Measurements from ENCODE around the gene IBSP.

IBSP gene

GRCh38 chr4:87806520-87806919 is 7.2 kb downstream of the IBSP start:
- Histone ChIP-seq H3K27ac (ENCODE audit: low read depth, low read length) (no peak overlapping the region), H3K9me3 (ENCODE audit: insufficient read depth, low read depth, low read length) (no peaks in the 10 kb centered on the region), H3K9ac (ENCODE audit: low read depth, low read length) (no peak overlapping the region), H3K4me1 (ENCODE audit: insufficient read depth, low read length) (no peaks in the 10 kb centered on the region), H3K4me3 (ENCODE audit: low read length) (no peak overlapping the region), H3K36me3 (ENCODE audit: insufficient read depth, low read length) (no peaks in the 10 kb centered on the region), H3K27me3 (ENCODE audit: insufficient read depth, low read length) (no peaks in the 10 kb centered on the region)
- WGBS, result 92% methylated on average over 2 of the region's 3 CpGs

DNA sequence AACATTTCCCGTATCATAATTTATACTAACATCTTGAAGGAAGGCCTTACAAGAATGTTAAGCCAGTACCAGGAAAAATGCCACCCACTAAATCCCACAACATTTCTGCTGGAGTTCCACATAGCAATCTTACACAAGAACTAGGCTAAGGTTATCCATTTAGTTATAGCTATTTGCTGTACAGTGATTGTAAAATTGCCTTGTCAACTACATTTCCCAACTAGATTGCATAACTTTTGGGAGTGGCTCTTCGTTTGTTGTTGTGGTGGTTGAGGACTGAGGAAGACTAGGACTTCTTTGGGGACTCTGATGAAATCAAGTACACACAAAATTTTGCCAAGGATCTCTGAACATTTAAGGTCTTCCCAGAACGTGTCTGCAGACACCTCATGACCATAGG is 8.0 kb downstream of the IBSP start:
- no peak overlapping the region for H3K27ac ChIP-seq (ENCODE audit: low read depth, low read length)
- WGBS, result 80% methylated on average over 3 of the region's 3 CpGs
- no peaks in the 10 kb centered on the region for H3K36me3 ChIP-seq (ENCODE audit: insufficient read depth, low read length)
- H3K9me3 ChIP-seq (ENCODE audit: insufficient read depth, low read depth, low read length), result no peaks in the 10 kb centered on the region
- no peak overlapping the region for H3K9ac ChIP-seq (ENCODE audit: low read depth, low read length)
- H3K4me3 ChIP-seq (ENCODE audit: low read length), result no peak overlapping the region
- no peaks in the 10 kb centered on the region for H3K4me1 ChIP-seq (ENCODE audit: insufficient read depth, low read length)
- H3K27me3 ChIP-seq (ENCODE audit: insufficient read depth, low read length), result no peaks in the 10 kb centered on the region

DNA sequence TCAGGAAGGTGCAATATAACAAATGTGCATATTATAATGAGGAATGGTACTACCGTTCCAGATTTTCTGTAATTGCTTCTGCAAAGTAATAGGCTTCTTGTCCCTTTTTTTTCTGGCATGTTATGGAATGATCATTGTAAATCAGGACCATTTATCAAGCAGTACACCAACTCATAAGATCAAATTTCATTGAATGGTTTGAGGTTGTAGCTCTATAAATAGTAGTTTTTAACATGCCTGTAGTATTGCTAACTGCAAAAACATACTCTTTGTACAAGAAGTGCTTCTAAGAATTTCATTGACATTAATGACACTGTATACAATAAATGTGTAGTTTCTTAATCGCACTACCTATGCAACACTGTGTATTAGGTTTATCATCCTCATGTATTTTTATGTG is 12.6 kb downstream of the IBSP start:
- WGBS, result 100% methylated on average over 1 of the region's 2 CpGs
- H3K4me3 ChIP-seq (ENCODE audit: low read length), result no peak overlapping the region
- no peaks in the 10 kb centered on the region for H3K9me3 ChIP-seq (ENCODE audit: insufficient read depth, low read depth, low read length)

DNA sequence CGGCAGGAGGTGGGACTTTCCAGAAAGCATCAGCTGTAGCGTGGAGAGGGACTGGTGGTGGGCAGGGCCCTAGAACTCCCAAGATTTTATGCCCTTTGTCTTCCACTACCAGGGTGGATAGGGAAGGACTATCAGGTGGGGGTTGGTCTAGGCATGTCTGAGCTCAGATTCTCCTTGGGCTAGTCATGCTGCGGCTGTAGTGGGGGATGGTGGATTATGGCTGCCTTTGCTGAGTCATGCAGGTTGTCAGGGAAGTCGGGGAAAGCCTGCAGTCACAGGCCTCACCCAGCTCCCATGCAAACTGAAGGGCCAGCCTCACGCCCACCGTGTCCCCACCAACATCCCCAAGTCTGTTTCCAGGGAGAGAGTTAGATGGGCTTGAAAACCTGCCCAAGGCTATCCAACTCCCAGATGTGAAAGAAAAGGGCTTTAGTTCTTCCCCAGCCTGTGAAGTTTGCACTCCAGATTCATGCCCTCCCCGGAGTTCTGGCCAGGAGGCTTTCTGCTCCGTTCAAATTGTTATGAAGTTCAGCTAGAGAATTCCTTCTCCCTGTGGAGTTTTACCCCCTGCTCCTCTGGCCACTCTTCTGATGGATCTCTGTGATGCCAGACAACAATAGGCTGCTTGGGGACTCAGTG is 20.0 kb downstream of the IBSP start:
- 49% methylated on average over 8 of the region's 8 CpGs for WGBS
- peak overlapping the region; percentile 93 for H3K27ac ChIP-seq (ENCODE audit: low read depth, low read length)

More for the DNA sequence above, 12.6 kb downstream of the IBSP start:
- H3K9ac ChIP-seq (ENCODE audit: low read depth, low read length), result no peak overlapping the region
- H3K36me3 ChIP-seq (ENCODE audit: insufficient read depth, low read length), result no peaks in the 10 kb centered on the region
- no peaks in the 10 kb centered on the region for H3K4me1 ChIP-seq (ENCODE audit: insufficient read depth, low read length)
- H3K27ac ChIP-seq (ENCODE audit: low read depth, low read length), result no peak overlapping the region
- H3K27me3 ChIP-seq (ENCODE audit: insufficient read depth, low read length), result no peaks in the 10 kb centered on the region

GRCh38 chr4:87823200-87823599 is 23.8 kb downstream of the IBSP start:
- H3K4me3 ChIP-seq (ENCODE audit: low read length), result no peak overlapping the region
- WGBS, result 92% methylated on average over 4 of the region's 4 CpGs
- no peak overlapping the region for H3K27ac ChIP-seq (ENCODE audit: low read depth, low read length)
- H3K9ac ChIP-seq (ENCODE audit: low read depth, low read length), result no peak overlapping the region
- H3K4me1 ChIP-seq (ENCODE audit: insufficient read depth, low read length), result peaks cover 11% of the 10 kb centered on the region
- no peaks in the 10 kb centered on the region for H3K36me3 ChIP-seq (ENCODE audit: insufficient read depth, low read length)
- H3K27me3 ChIP-seq (ENCODE audit: insufficient read depth, low read length), result no peaks in the 10 kb centered on the region
- H3K9me3 ChIP-seq (ENCODE audit: insufficient read depth, low read depth, low read length), result no peaks in the 10 kb centered on the region

More for the DNA sequence above, 20.0 kb downstream of the IBSP start:
- Histone ChIP-seq H3K4me1 (ENCODE audit: insufficient read depth, low read length) (peaks cover 11% of the 10 kb centered on the region), H3K36me3 (ENCODE audit: insufficient read depth, low read length) (no peaks in the 10 kb centered on the region), H3K9me3 (ENCODE audit: insufficient read depth, low read depth, low read length) (0 out of 2 replicates have a peak, but pooled peaks cover 5% of the 10 kb centered on the region), H3K9ac (ENCODE audit: low read depth, low read length) (peak overlapping the region; percentile 54; the same call in 1 of the 2 replicates), H3K4me3 (ENCODE audit: low read length) (no peak overlapping the region), H3K27me3 (ENCODE audit: insufficient read depth, low read length) (no peaks in the 10 kb centered on the region)

- H3K9me3 ChIP-seq (ENCODE audit: insufficient read depth, low read depth, low read length), result no peaks in the 10 kb centered on the region
- no peak overlapping the region for H3K4me3 ChIP-seq (ENCODE audit: low read length)
Observed at GRCh38 chr4:87823724-87824123, 24.4 kb downstream of the IBSP start.

DNA sequence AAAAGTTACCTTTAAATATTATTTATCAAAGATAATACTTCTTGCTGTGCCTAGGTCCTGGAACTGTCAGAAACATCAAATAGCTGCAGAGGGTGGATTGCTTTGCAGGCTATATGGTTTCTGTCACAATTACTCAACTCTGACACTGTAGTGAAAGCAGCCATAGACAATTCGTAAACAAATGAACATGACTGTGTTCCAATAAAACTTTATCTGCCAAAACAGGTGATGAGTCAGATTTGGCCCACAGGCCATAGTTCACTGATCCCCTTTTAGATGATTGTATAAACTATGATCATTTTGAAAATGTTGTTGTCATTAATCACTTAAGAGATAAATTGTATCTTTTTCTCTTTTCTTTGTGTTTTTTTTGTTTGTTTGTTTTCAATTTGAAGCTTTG is 25.0 kb downstream of the IBSP start:
- Histone ChIP-seq H3K27me3 (ENCODE audit: insufficient read depth, low read length) (no peaks in the 10 kb centered on the region), H3K9me3 (ENCODE audit: insufficient read depth, low read depth, low read length) (no peaks in the 10 kb centered on the region), H3K4me1 (ENCODE audit: insufficient read depth, low read length) (peaks cover 6% of the 10 kb centered on the region), H3K9ac (ENCODE audit: low read depth, low read length) (no peak overlapping the region), H3K4me3 (ENCODE audit: low read length) (no peak overlapping the region), H3K27ac (ENCODE audit: low read depth, low read length) (no peak overlapping the region), H3K36me3 (ENCODE audit: insufficient read depth, low read length) (no peaks in the 10 kb centered on the region)
- 86% methylated on average over 1 of the region's 1 CpG for WGBS

More at GRCh38 chr4:87823724-87824123, 24.4 kb downstream of the IBSP start:
- no peak overlapping the region for H3K9ac ChIP-seq (ENCODE audit: low read depth, low read length)
- H3K27ac ChIP-seq (ENCODE audit: low read depth, low read length), result no peak overlapping the region
- 100% methylated on average over 1 of the region's 1 CpG for WGBS
- no peaks in the 10 kb centered on the region for H3K36me3 ChIP-seq (ENCODE audit: insufficient read depth, low read length)
- no peaks in the 10 kb centered on the region for H3K27me3 ChIP-seq (ENCODE audit: insufficient read depth, low read length)
- H3K4me1 ChIP-seq (ENCODE audit: insufficient read depth, low read length), result peaks cover 11% of the 10 kb centered on the region

- no peaks in the 10 kb centered on the region for H3K4me1 ChIP-seq (ENCODE audit: insufficient read depth, low read length)
- H3K27ac ChIP-seq (ENCODE audit: low read depth, low read length), result no peak within 1 kb of the TSS
- H3K9ac ChIP-seq (ENCODE audit: low read depth, low read length), result no peak within 1 kb of the TSS
- no peak within 1 kb of the TSS for H3K4me3 ChIP-seq (ENCODE audit: low read length)
- no peaks in the 10 kb centered on the region for H3K9me3 ChIP-seq (ENCODE audit: insufficient read depth, low read depth, low read length)
- WGBS, result 98% methylated on average over 2 of the region's 2 CpGs
- H3K36me3 ChIP-seq (ENCODE audit: insufficient read depth, low read length), result no peaks in the 10 kb centered on the region
- no peaks in the 10 kb centered on the region for H3K27me3 ChIP-seq (ENCODE audit: insufficient read depth, low read length)
Observed at GRCh38 chr4:87832669-87833068, 33.3 kb downstream of the IBSP start, which contains the start of gene MEPE. TSS of gene MEPE (plus strand) at chr4:87832969. CDS start at chr4:87834715, 1,746 bp downstream.

GRCh38 chr4:87834401-87834800 is 35.0 kb downstream of the IBSP start:
- peaks cover 9% of the 10 kb centered on the region for H3K4me1 ChIP-seq (ENCODE audit: insufficient read depth, low read length)
- H3K9ac ChIP-seq (ENCODE audit: low read depth, low read length), result no peak overlapping the region
- H3K27me3 ChIP-seq (ENCODE audit: insufficient read depth, low read length), result no peaks in the 10 kb centered on the region
- no peak overlapping the region for H3K27ac ChIP-seq (ENCODE audit: low read depth, low read length)
- no peaks in the 10 kb centered on the region for H3K36me3 ChIP-seq (ENCODE audit: insufficient read depth, low read length)
- H3K4me3 ChIP-seq (ENCODE audit: low read length), result no peak overlapping the region
- no peaks in the 10 kb centered on the region for H3K9me3 ChIP-seq (ENCODE audit: insufficient read depth, low read depth, low read length)
- 97% methylated on average over 1 of the region's 2 CpGs for WGBS

DNA sequence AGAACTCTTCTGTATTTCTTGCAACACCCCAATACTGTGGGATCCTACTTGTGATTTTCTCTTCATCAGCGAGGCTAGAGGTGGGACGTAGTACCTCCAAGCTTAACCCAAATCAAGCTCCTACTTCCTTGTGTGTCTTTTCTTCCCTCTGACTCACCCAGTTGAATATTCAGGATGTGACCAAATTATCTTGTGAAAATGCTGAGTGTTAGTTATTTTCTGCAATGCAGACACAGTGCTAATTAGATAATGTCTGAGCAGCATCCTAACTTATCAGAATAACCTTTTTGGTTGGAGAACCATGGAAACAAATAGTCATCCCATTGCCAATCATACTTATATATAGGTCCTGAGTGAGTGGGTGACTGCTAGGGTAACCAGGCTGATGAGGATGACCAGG is 35.8 kb downstream of the IBSP start:
- no peaks in the 10 kb centered on the region for H3K9me3 ChIP-seq (ENCODE audit: insufficient read depth, low read depth, low read length)
- H3K27me3 ChIP-seq (ENCODE audit: insufficient read depth, low read length), result no peaks in the 10 kb centered on the region
- H3K36me3 ChIP-seq (ENCODE audit: insufficient read depth, low read length), result no peaks in the 10 kb centered on the region
- H3K4me1 ChIP-seq (ENCODE audit: insufficient read depth, low read length), result peaks cover 14% of the 10 kb centered on the region
- no peak overlapping the region for H3K9ac ChIP-seq (ENCODE audit: low read depth, low read length)
- WGBS, result 91% methylated on average over 2 of the region's 2 CpGs
- no peak overlapping the region for H3K27ac ChIP-seq (ENCODE audit: low read depth, low read length)
- H3K4me3 ChIP-seq (ENCODE audit: low read length), result no peak overlapping the region

- WGBS, result 90% methylated on average over 2 of the region's 2 CpGs
- H3K4me1 ChIP-seq (ENCODE audit: insufficient read depth, low read length), result peaks cover 14% of the 10 kb centered on the region
- no peak overlapping the region for H3K4me3 ChIP-seq (ENCODE audit: low read length)
Observed at GRCh38 chr4:87835743-87836142, 36.4 kb downstream of the IBSP start.

DNA sequence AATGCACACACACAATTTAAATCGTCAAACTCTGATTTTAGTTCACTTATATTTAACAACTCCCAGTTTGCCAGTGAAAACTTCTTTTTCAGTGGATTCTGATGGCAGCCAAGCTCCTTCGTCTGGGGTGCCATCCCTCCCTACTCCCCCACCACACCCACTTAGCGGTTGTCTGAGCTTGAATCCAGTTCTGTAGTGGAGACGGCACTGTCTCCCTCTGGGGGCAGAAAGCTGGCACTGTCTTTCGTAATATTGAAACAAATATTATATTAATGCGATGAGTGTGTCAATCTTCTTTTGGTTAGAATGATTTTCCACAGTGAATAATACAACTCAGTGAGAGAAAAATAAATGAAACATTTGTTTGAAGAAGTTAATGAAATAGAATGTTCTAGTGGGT is 38.9 kb downstream of the IBSP start:
- Histone ChIP-seq H3K27ac (ENCODE audit: low read depth, low read length) (no peak overlapping the region), H3K4me1 (ENCODE audit: insufficient read depth, low read length) (peaks cover 14% of the 10 kb centered on the region), H3K36me3 (ENCODE audit: insufficient read depth, low read length) (no peaks in the 10 kb centered on the region), H3K9me3 (ENCODE audit: insufficient read depth, low read depth, low read length) (no peaks in the 10 kb centered on the region), H3K9ac (ENCODE audit: low read depth, low read length) (no peak overlapping the region), H3K4me3 (ENCODE audit: low read length) (no peak overlapping the region), H3K27me3 (ENCODE audit: insufficient read depth, low read length) (no peaks in the 10 kb centered on the region)
- WGBS, result 96% methylated on average over 6 of the region's 6 CpGs

More at GRCh38 chr4:87835743-87836142, 36.4 kb downstream of the IBSP start:
- Histone ChIP-seq H3K27ac (ENCODE audit: low read depth, low read length) (no peak overlapping the region), H3K27me3 (ENCODE audit: insufficient read depth, low read length) (no peaks in the 10 kb centered on the region), H3K9me3 (ENCODE audit: insufficient read depth, low read depth, low read length) (no peaks in the 10 kb centered on the region), H3K9ac (ENCODE audit: low read depth, low read length) (no peak overlapping the region), H3K36me3 (ENCODE audit: insufficient read depth, low read length) (no peaks in the 10 kb centered on the region)

Data from HUES64 (cell line).